Measurements from ENCODE around the gene VPS4A.

DNA sequence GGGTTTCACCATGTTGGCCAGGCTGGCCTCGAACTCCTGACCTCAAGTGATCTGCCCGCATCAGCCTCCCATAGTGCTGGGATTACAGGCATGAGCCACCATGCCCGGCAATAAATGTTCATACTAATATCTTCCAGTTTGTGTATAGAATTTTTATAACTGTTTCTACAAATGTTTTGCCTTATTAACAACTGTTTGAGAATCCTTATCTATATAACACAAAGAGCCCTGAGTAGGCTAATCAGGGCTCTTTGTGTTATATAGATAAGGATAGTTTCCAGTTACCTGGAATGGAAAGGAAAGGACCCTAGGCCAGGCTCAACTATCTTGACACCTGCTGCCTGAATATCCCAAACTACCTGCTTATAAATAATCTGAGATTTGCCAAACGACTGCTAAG is 57.7 kb downstream of the VPS4A start:
- TF ChIP-seq, protein P1, sequence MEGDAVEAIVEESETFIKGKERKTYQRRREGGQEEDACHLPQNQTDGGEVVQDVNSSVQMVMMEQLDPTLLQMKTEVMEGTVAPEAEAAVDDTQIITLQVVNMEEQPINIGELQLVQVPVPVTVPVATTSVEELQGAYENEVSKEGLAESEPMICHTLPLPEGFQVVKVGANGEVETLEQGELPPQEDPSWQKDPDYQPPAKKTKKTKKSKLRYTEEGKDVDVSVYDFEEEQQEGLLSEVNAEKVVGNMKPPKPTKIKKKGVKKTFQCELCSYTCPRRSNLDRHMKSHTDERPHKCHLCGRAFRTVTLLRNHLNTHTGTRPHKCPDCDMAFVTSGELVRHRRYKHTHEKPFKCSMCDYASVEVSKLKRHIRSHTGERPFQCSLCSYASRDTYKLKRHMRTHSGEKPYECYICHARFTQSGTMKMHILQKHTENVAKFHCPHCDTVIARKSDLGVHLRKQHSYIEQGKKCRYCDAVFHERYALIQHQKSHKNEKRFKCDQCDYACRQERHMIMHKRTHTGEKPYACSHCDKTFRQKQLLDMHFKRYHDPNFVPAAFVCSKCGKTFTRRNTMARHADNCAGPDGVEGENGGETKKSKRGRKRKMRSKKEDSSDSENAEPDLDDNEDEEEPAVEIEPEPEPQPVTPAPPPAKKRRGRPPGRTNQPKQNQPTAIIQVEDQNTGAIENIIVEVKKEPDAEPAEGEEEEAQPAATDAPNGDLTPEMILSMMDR (IDR thresholded peaks at IDR 0.05): no peak
- no peak for TF ChIP-seq POLR2A (IDR thresholded peaks at IDR 0.05)
